Neutrophil (primary cell): ENCODE results near the gene PHKA1.

ENCODE experiments used
- H3K27ac ChIP-seq: fragments of 200-600 bp; sonication (generic); 2 replicates; pipeline ENCODE4 v1.5.1; 2016; ENCODE audit warnings: mild to moderate bottlenecking, moderate library complexity
- H3K27me3 ChIP-seq: fragments of 200-600 bp; sonication (generic); 2 replicates; pipeline ENCODE4 v1.6.0; 2016; ENCODE audit warnings: mild to moderate bottlenecking
- H3K36me3 ChIP-seq: fragments of 200-600 bp; sonication (generic); 2 replicates; pipeline ENCODE4 v1.5.1; 2017
- H3K4me1 ChIP-seq, 2 experiments: fragments of 200-600 bp in 1 of 2; sonication (generic) in 1 of 2; 1 replicate in 1 of 2; 2 replicates in 1 of 2; pipeline versions ENCODE4 v1.5.1 to v1.6.1; 2013 to 2016; ENCODE audit warnings: low read depth in 1 of 2, low read length in 1 of 2, mild to moderate bottlenecking in 1 of 2, moderate library complexity in 1 of 2; ENCODE audit not compliant: control insufficient read depth in 1 of 2, insufficient read depth in 1 of 2
- H3K4me3 ChIP-seq, 2 experiments: fragments of 200-600 bp in 1 of 2; sonication (generic) in 1 of 2; 1 replicate in 1 of 2; 2 replicates in 1 of 2; pipeline ENCODE4 v1.5.1; 2013 to 2016; ENCODE audit warnings: low read depth in 1 of 2, low read length in 1 of 2, mild to moderate bottlenecking in 1 of 2, moderate library complexity in 1 of 2
- H3K9me3 ChIP-seq: fragments of 200-600 bp; sonication (generic); 2 replicates; pipeline ENCODE4 v1.5.1; 2016
- CTCF ChIP-seq: fragments of 200-600 bp; sonication (generic); IDR thresholded peaks from 2 replicates; pipeline ENCODE4 v1.5.1; 2016; ENCODE audit warnings: antibody characterized with exemption

PHKA1 gene

GRCh38 chrX:72705111-72705510 is 9.0 kb downstream of the PHKA1 start:
- Histone ChIP-seq H3K9me3 (no peaks in the 10 kb centered on the region), H3K27ac (no peak overlapping the region), H3K4me3 (no peak overlapping the region), H3K36me3 (no peaks in the 10 kb centered on the region), H3K27me3 (no peaks in the 10 kb centered on the region), H3K4me1 (no peaks in the 10 kb centered on the region)
- no peak for TF ChIP-seq CTCF

DNA sequence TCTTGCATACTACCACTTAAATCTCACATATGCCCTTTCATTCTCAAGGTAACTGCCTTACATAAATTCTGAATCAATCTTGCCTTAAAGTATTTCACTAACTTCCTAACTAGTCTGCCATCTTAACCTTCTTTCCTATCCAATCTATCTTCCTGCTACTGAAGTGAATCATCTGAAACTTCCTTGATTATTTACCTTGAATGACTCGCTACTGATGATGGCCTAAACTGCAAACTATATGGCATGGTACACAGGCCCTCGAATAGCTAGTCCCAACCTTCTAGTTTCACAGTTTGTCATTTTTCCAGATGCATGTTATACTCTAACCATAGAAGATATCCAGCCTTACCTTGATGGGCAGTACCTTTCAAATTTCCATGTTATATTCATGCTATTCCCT is 19.9 kb downstream of the PHKA1 start:
- no peaks in the 10 kb centered on the region for H3K27me3 ChIP-seq
- H3K27ac ChIP-seq, result no peak overlapping the region
- no peak overlapping the region for H3K4me3 ChIP-seq
- no peaks in the 10 kb centered on the region for H3K4me1 ChIP-seq
- TF ChIP-seq CTCF, result no peak
- no peaks in the 10 kb centered on the region for H3K9me3 ChIP-seq
- no peaks in the 10 kb centered on the region for H3K36me3 ChIP-seq

DNA sequence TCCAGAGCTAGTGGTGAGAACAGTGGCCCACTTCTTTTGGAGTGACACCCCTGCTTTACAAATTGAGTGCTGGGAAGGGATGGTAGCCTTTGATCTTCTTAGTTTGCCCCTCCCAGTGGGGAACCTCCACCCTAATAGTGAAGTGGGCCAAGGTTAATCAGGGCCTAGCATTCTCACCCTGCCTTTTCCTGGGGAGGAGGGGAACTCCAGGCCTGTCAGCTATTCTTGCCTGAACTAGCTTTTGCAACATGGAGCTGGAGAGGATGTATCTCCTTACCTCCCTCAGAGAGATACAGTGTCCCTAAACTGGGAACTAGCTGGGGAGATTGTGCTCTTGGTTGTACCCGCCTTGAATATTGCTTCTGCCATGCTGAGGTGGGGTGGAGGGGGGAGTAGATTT is 20.6 kb downstream of the PHKA1 start:
- Histone ChIP-seq H3K27ac (no peak overlapping the region), H3K36me3 (no peaks in the 10 kb centered on the region), H3K4me3 (no peak overlapping the region), H3K9me3 (no peaks in the 10 kb centered on the region), H3K4me1 (no peaks in the 10 kb centered on the region), H3K27me3 (no peaks in the 10 kb centered on the region)
- no peak for TF ChIP-seq CTCF

- no peaks in the 10 kb centered on the region for H3K27me3 ChIP-seq
- no peak overlapping the region for H3K4me3 ChIP-seq
- no peaks in the 10 kb centered on the region for H3K36me3 ChIP-seq
- H3K9me3 ChIP-seq, result no peaks in the 10 kb centered on the region
- H3K27ac ChIP-seq, result no peak overlapping the region
- no peaks in the 10 kb centered on the region for H3K4me1 ChIP-seq
- TF ChIP-seq CTCF, result no peak
These were observed 26.7 kb downstream of the PHKA1 start for GRCh38 chrX:72687396-72687795.

DNA sequence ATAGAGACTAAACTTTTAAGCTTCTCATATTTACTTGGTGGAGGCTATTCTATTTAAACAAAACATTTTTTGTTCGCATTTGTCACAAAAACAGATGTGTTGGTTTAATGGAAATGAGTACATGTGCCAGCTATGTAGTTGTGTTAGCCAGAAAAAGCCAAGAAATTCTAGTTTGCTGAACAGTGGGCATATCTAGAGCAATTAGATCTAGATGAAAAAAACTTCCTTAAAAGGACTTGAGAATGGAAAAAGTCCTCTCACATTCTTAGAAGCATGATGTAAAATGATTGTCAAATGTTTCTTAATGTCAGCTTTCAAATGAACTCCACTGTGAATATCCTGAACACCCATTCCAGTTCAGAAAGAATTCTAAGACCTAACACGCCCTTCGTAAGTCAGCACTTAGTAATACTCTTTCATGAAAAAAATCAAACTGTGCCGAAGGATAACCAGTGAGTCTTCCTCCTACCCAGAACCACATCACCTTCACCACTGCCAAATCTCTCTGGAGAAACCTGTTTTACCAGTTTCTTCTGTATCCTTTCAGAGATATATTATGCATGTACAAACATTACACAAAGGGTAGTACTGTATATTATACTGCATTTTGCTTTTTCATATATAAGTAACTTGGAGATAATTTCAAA is 28.2 kb downstream of the PHKA1 start:
- H3K4me1 ChIP-seq, result no peaks in the 10 kb centered on the region
- H3K36me3 ChIP-seq, result no peaks in the 10 kb centered on the region
- no peak for TF ChIP-seq CTCF
- H3K27ac ChIP-seq, result no peak overlapping the region
- H3K9me3 ChIP-seq, result no peaks in the 10 kb centered on the region
- H3K27me3 ChIP-seq, result no peaks in the 10 kb centered on the region
- no peak overlapping the region for H3K4me3 ChIP-seq

GRCh38 chrX:72685018-72685417 is 29.1 kb downstream of the PHKA1 start:
- Histone ChIP-seq H3K27me3 (no peaks in the 10 kb centered on the region), H3K36me3 (no peaks in the 10 kb centered on the region), H3K4me1 (no peaks in the 10 kb centered on the region), H3K9me3 (no peaks in the 10 kb centered on the region), H3K27ac (no peak overlapping the region), H3K4me3 (no peak overlapping the region)
- TF ChIP-seq CTCF, result no peak
